CD4-positive, alpha-beta T cell (primary cell): ENCODE results near the gene AGT. TPM values are rescaled to one million over a fixed set of nuclear protein-coding genes. Genes with fewer than 3 reads are reported as not detected.

ENCODE experiments used
- ATAC-seq: fragments of 200-7000 bp; cut with Tn5 transposase; one replicate; pipeline ENCODE4 v1.10.0; 2022; ENCODE audit warnings: mild to moderate bottlenecking; ENCODE audit not compliant: poor library complexity
- CTCF ChIA-PET: fragments of 350-600 bp; sonication (Branson Sonifier 250); formaldehyde crosslinking; loops from one replicate; lab custom pipeline; 2021; ENCODE audit warnings: antibody characterized with exemption, inconsistent platforms; lab: Charles Lee
- POLR2A ChIA-PET: fragments of 350-600 bp; sonication (Branson Sonifier 250); formaldehyde crosslinking; loops from one replicate; lab custom pipeline; 2021; ENCODE audit warnings: antibody characterized with exemption, inconsistent platforms; lab: Charles Lee
- DNase-seq, 14 experiments: peaks; one replicate each; pipeline ENCODE4 v3.0.0-alpha.2; 2013 to 2020; ENCODE audit warnings: mixed read lengths in 2 of 14
- H3K27ac ChIP-seq, 2 donors: one replicate each; pipeline versions ENCODE4 v1.5.1 to v1.7.0; 2013; ENCODE audit warnings: low read length in 2 of 2, low read depth in 1 of 2, mild to moderate bottlenecking in 1 of 2
- H3K27me3 ChIP-seq, 2 experiments: 1 replicate in 1 of 2; 2 replicates in 1 of 2; pipeline versions ENCODE4 v1.6.1 to v1.7.0; 2013; ENCODE audit warnings: low read length in 2 of 2, control low read depth in 1 of 2, mild to moderate bottlenecking in 1 of 2, moderate library complexity in 1 of 2; ENCODE audit not compliant: insufficient read depth in 2 of 2, control insufficient read depth in 1 of 2
- H3K36me3 ChIP-seq: one replicate; pipeline ENCODE4 v1.6.1; 2013; ENCODE audit warnings: low read length, control low read depth; ENCODE audit not compliant: insufficient read depth
- H3K4me1 ChIP-seq: one replicate; pipeline ENCODE4 v1.6.1; 2013; ENCODE audit warnings: low read length, control low read depth; ENCODE audit not compliant: insufficient read depth
- H3K4me3 ChIP-seq: one replicate; pipeline ENCODE4 v1.5.1; 2013; ENCODE audit warnings: mild to moderate bottlenecking, low read length, moderate library complexity
- H3K9me3 ChIP-seq, 2 experiments: 1 replicate in 1 of 2; 2 replicates in 1 of 2; pipeline versions ENCODE4 v1.6.1 to v1.7.0; 2013; ENCODE audit warnings: low read length in 2 of 2, mild to moderate bottlenecking in 2 of 2, control low read depth in 1 of 2, moderate library complexity in 1 of 2; ENCODE audit not compliant: control insufficient read depth in 1 of 2, insufficient read depth in 1 of 2
- H3K27ac Mint-ChIP-seq: one replicate; pipeline ENCODE4 v1.8.0; 2020; ENCODE audit warnings: mixed read lengths
- H3K27me3 Mint-ChIP-seq: one replicate; pipeline ENCODE4 v1.8.0; 2021; ENCODE audit warnings: mixed read lengths
- H3K36me3 Mint-ChIP-seq: one replicate; pipeline ENCODE4 v1.8.0; 2021; ENCODE audit warnings: low read depth, mixed read lengths
- H3K4me1 Mint-ChIP-seq: one replicate; pipeline ENCODE4 v1.8.0; 2021; ENCODE audit warnings: low read depth, mixed read lengths
- H3K4me3 Mint-ChIP-seq: one replicate; pipeline ENCODE4 v1.8.0; 2020; ENCODE audit warnings: mild to moderate bottlenecking, mixed read lengths
- H3K9me3 Mint-ChIP-seq: one replicate; pipeline ENCODE4 v1.8.0; 2020; ENCODE audit warnings: mixed read lengths
- CTCF ChIP-seq: fragments of 200-600 bp; IDR thresholded peaks from one replicate; pipeline ENCODE4 v1.8.0; 2022; ENCODE audit warnings: antibody characterized with exemption, mild to moderate bottlenecking
- intact Hi-C, 2 experiments: fragments of 100-400 bp; cut with DNase I in 1 of 2; cut with micrococcal nuclease in 1 of 2; formaldehyde crosslinking; loops; one replicate each; pipeline versions ENCODE4 v1.15.1 to v1.9.0; 2023 to 2025; cut with DNase I, micrococcal nuclease
- total RNA-seq, 174 experiments: library from RNA in 2 of 174; stranded (reverse) in 2 of 174; gene quantifications; one replicate each; pipeline ENCODE4 v1.2.3 and lab custom pipeline; 2021 to 2026

AGT gene
- total RNA-seq, 2 experiments from 2014 or later = not detected

GRCh38 chr1:230705289-230706019, 8.5 kb downstream of the AGT start:
- Mint-ChIP-seq H3K4me3 (no peak overlapping the region), H3K36me3 (no peaks in the 10 kb centered on the region), H3K27me3 (peaks cover 5% of the 10 kb centered on the region), H3K9me3 (no peaks in the 10 kb centered on the region), H3K4me1 (no peaks in the 10 kb centered on the region), H3K27ac (no peak overlapping the region)
- Histone ChIP-seq H3K36me3 (no peaks in the 10 kb centered on the region), H3K4me1 (no peaks in the 10 kb centered on the region), H3K27me3 (peaks cover 0 to 2% of the 10 kb centered on the region in 2 experiments), H3K9me3 (no peaks in the 10 kb centered on the region), H3K4me3 (no peak overlapping the region), H3K27ac (no peak overlapping the region)
- POLR2A ChIA-PET = no interaction called here
- no peak for DNase-seq
- no peak for TF ChIP-seq CTCF
- intact Hi-C loops = no loop called here
- no peak for ATAC-seq
- CTCF ChIA-PET = no interaction called here

GRCh38 chr1:230704830-230705229, 9.1 kb downstream of the AGT start:
- H3K4me1 Mint-ChIP-seq = no peaks in the 10 kb centered on the region
- TF ChIP-seq CTCF = no peak
- DNase-seq (no peak), ATAC-seq (no peak)
- intact Hi-C loops = no loop called here
- H3K4me3 Mint-ChIP-seq = no peak overlapping the region
- Histone ChIP-seq H3K27me3 (peaks cover 0 to 2% of the 10 kb centered on the region in 2 experiments), H3K9me3 (no peaks in the 10 kb centered on the region), H3K4me3 (no peak overlapping the region), H3K4me1 (no peaks in the 10 kb centered on the region), H3K36me3 (no peaks in the 10 kb centered on the region), H3K27ac (no peak overlapping the region)
- H3K27ac Mint-ChIP-seq = no peak overlapping the region
- ChIA-PET CTCF (no interaction called here), POLR2A (no interaction called here)
- peaks cover 5% of the 10 kb centered on the region for H3K27me3 Mint-ChIP-seq
- no peaks in the 10 kb centered on the region for H3K36me3 Mint-ChIP-seq
- H3K9me3 Mint-ChIP-seq = no peaks in the 10 kb centered on the region

GRCh38 chr1:230703679-230704385, 10.1 kb downstream of the AGT start:
- no peak overlapping the region for H3K27ac ChIP-seq
- CTCF ChIA-PET = no interaction called here
- intact Hi-C loops = no loop called here
- H3K27me3 ChIP-seq = peaks cover 0 to 2% of the 10 kb centered on the region in 2 experiments
- Mint-ChIP-seq H3K4me1 (no peaks in the 10 kb centered on the region), H3K9me3 (no peaks in the 10 kb centered on the region), H3K27ac (no peak overlapping the region), H3K27me3 (peaks cover 5% of the 10 kb centered on the region), H3K4me3 (no peak overlapping the region), H3K36me3 (no peaks in the 10 kb centered on the region)
- ATAC-seq (no peak), DNase-seq (no peak)
- POLR2A ChIA-PET = no interaction called here
- no peaks in the 10 kb centered on the region for H3K9me3 ChIP-seq
- H3K4me1 ChIP-seq = no peaks in the 10 kb centered on the region
- no peak for TF ChIP-seq CTCF
- H3K36me3 ChIP-seq = no peaks in the 10 kb centered on the region
- no peak overlapping the region for H3K4me3 ChIP-seq
